ENCODE measurements around the gene PTPA. TPM values are rescaled to one million over a fixed set of nuclear protein-coding genes. Genes with fewer than 3 reads are reported as not detected.

The PTPA gene
- total and polyA plus RNA-seq, 11 donors = 96.0 to 212 (median 172) TPM

- intact Hi-C loops (cut with DNase I) = no loop called here
- peaks cover 0 to 58% (median 47%) of the 10 kb centered on the region in 9 donors for H3K36me3 ChIP-seq
- no peak for DNase-seq
- H3K4me1 ChIP-seq = peaks cover 0 to 10% (median 1%) of the 10 kb centered on the region in 12 donors
- peak in 2 of 4 donors; percentile 4 to 8 for ATAC-seq
- H3K27ac ChIP-seq = peak overlapping the region in 4 of 12 donors; percentile 14 to 67 (median 38)
- no peaks in the 10 kb centered on the region for H3K9me3 ChIP-seq
- 86 to 89% (median 88%) methylated on average over 20 of the region's 20 CpGs for WGBS, 4 donors
- H3K27me3 ChIP-seq = no peaks in the 10 kb centered on the region
- TF ChIP-seq, protein P1, sequence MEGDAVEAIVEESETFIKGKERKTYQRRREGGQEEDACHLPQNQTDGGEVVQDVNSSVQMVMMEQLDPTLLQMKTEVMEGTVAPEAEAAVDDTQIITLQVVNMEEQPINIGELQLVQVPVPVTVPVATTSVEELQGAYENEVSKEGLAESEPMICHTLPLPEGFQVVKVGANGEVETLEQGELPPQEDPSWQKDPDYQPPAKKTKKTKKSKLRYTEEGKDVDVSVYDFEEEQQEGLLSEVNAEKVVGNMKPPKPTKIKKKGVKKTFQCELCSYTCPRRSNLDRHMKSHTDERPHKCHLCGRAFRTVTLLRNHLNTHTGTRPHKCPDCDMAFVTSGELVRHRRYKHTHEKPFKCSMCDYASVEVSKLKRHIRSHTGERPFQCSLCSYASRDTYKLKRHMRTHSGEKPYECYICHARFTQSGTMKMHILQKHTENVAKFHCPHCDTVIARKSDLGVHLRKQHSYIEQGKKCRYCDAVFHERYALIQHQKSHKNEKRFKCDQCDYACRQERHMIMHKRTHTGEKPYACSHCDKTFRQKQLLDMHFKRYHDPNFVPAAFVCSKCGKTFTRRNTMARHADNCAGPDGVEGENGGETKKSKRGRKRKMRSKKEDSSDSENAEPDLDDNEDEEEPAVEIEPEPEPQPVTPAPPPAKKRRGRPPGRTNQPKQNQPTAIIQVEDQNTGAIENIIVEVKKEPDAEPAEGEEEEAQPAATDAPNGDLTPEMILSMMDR (IDR thresholded peaks at IDR 0.05) = no peak
- TF ChIP-seq POLR2A (IDR thresholded peaks at IDR 0.05) = no peak
- no peak overlapping the region for H3K4me3 ChIP-seq
Observed at GRCh38 chr9:129093602-129094386, 17.4 kb upstream of the PTPA start.

DNA sequence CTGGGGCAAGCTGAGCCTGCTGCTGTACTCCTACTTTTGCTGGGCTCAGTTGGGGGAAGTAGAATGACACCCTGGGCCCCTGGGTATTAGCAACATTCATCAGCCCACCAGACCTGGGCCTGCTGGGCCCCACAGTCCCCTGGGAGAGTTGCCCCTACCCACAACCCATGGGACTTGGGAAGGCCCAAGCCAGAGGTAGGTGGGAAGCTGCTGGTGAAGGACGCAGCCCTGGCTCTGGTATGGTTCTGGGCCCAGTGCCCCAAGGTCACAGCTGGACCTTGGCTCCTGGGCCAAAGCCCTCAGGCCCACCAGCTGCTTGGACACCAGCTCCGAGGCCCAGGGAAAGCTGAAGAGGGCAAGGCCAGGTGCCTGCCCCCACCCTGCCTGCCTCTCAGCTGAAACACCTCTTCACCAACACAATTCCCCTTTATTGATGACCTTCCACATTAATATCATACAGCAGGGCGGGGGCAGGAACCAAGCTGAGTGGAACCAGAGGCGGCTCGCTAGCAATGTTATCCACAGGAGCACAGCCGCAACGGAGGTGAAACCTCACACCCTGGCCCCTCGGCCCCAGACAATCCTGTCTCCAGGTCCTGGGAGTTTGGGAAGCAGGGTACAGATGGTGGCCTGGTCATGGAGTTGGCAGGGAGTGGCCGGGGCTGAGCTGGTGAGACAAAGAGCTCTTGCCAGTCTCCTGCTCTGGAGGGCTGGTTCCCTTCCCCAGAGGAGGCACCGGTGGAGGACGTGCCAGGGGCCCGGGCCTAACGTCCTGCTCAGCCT lies 16.6 kb upstream of the PTPA start:
- H3K27ac ChIP-seq = peak overlapping the region in 4 of 12 donors; percentile 14 to 67 (median 38)
- H3K27me3 ChIP-seq = no peaks in the 10 kb centered on the region
- no peak overlapping the region for H3K4me3 ChIP-seq
- DNase-seq = peak in 1 of 5 donors; percentile 53
- H3K36me3 ChIP-seq = peaks cover 0 to 52% (median 39%) of the 10 kb centered on the region in 9 donors
- WGBS, 4 donors = 82 to 86% (median 84%) methylated on average over 8 to 13 of the region's 13 CpGs
- peak in 3 of 4 donors; percentile 57 to 74 (median 64) for ATAC-seq
- no peaks in the 10 kb centered on the region for H3K9me3 ChIP-seq
- TF ChIP-seq, protein P1 (IDR thresholded peaks at IDR 0.05) = no peak
- no peak for TF ChIP-seq POLR2A (IDR thresholded peaks at IDR 0.05)
- intact Hi-C loops (cut with DNase I) = no loop called here
- H3K4me1 ChIP-seq = peaks cover 0 to 10% (median 1%) of the 10 kb centered on the region in 12 donors

GRCh38 chr9:129095170-129095667 lies 16.0 kb upstream of the PTPA start:
- DNase-seq (no peak), ATAC-seq (peak in 2 of 4 donors; percentile 3 to 4)
- Histone ChIP-seq H3K27me3 (no peaks in the 10 kb centered on the region), H3K36me3 (peaks cover 0 to 50% (median 33%) of the 10 kb centered on the region in 9 donors), H3K4me1 (peaks cover 0 to 10% (median 1%) of the 10 kb centered on the region in 12 donors), H3K9me3 (no peaks in the 10 kb centered on the region), H3K27ac (peak overlapping the region in 2 of 12 donors; percentile 48 to 67), H3K4me3 (no peak overlapping the region)
- intact Hi-C loops (cut with DNase I) = no loop called here
- 89 to 97% (median 95%) methylated on average over 16 to 21 of the region's 21 CpGs for WGBS, 4 donors
- TF ChIP-seq POLR2A (IDR thresholded peaks at IDR 0.05) = no peak

GRCh38 chr9:129095908-129096307 lies 15.3 kb upstream of the PTPA start:
- Histone ChIP-seq H3K4me1 (peaks cover 0 to 10% (median 1%) of the 10 kb centered on the region in 12 donors), H3K36me3 (peaks cover 0 to 49% (median 33%) of the 10 kb centered on the region in 9 donors), H3K27me3 (no peaks in the 10 kb centered on the region), H3K4me3 (no peak overlapping the region), H3K27ac (no peak overlapping the region), H3K9me3 (no peaks in the 10 kb centered on the region)
- TF ChIP-seq, protein P1 (IDR thresholded peaks at IDR 0.05) = no peak
- TF ChIP-seq POLR2A (IDR thresholded peaks at IDR 0.05) = no peak
- intact Hi-C loops (cut with DNase I) = no loop called here
- WGBS, 4 donors = 92 to 94% (median 93%) methylated on average over 5 to 12 of the region's 12 CpGs
- ATAC-seq (no peak), DNase-seq (no peak)

All from heart left ventricle (tissue), 16 donors.